ENCODE measurements around the gene ZNF675. TPM values are rescaled to one million over a fixed set of nuclear protein-coding genes. Genes with fewer than 3 reads are reported as not detected.
"Not testable (repeated sequence)": the region's sequence is repeated elsewhere in the genome, so short reads cannot be mapped to it uniquely, and the experiment has no call there.

ZNF675 gene
- total RNA-seq, 1 experiment from 2014 or later, result 34.3 TPM

DNA sequence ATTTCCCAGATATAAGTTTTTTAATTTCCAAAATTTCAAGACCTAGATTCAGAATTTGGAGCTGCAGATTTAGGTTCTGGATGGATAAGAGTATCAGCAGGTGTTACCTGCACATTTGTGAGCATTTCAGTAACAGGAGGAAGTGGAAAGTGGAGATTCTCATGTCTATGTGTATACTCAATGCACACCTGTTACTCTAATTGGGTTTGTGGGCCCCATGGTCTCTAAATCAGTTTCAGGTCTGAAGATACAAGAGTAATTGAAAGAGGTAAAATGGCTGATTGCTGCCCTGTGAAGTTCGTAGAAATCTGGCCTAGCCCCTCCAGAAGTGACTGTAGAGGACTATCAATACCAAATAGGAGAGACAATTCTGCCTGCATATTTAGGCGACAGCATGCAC, 13.9 kb downstream of the ZNF675 start (continued):
- TF ChIP-seq, protein P1, sequence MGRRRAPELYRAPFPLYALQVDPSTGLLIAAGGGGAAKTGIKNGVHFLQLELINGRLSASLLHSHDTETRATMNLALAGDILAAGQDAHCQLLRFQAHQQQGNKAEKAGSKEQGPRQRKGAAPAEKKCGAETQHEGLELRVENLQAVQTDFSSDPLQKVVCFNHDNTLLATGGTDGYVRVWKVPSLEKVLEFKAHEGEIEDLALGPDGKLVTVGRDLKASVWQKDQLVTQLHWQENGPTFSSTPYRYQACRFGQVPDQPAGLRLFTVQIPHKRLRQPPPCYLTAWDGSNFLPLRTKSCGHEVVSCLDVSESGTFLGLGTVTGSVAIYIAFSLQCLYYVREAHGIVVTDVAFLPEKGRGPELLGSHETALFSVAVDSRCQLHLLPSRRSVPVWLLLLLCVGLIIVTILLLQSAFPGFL (CRISPR knock-in tag; IDR thresholded peaks at IDR 0.05; ENCODE audit: borderline replicate concordance), result no peak
- TF ChIP-seq NFYB (CRISPR knock-in tag; conservative IDR thresholded peaks at IDR 0.05; ENCODE audit: low read depth) (no peak), NR1H2 (CRISPR knock-in tag; IDR thresholded peaks at IDR 0.05) (no peak)

DNA sequence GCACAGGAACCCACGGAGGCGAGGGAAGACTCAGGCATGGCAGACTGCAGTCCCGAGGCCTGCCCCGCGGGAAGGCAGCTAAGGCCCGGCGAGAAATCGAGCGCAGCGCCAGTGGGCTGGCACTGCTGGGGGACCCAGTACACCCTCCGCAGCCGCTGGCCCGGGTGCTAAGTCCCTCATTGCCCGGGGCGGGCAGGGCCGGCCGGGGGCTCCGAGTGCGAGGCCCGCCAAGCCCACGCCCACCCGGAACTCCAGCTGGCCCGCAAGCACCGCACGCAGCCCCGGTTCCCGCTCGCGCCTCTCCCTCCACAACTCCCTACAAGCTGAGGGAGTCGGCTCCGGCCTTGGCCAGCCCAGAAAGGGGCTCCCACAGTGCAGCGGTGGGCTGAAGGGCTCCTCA, 18.4 kb downstream of the ZNF675 start:
- H3K27me3 Mint-ChIP-seq (ENCODE audit: low read depth); H3K27ac Mint-ChIP-seq; H3K4me3 Mint-ChIP-seq; CTCF ChIA-PET; ATAC-seq; DNase-seq (ENCODE audit: low spot score): not testable (repeated sequence)
- Mint-ChIP-seq H3K9me3 (peaks cover 27% of the 10 kb centered on the region), H3K4me1 (peaks cover 45% of the 10 kb centered on the region), H3K36me3 (peaks cover 76% of the 10 kb centered on the region)
- POLR2A ChIA-PET, result interaction anchor here (0.6 to 0.8 kb wide), 3 partner anchors 18 to 226 kb away, joined by 4 to 7 read pairs (median 4); partner anchors contain the start of gene ZNF675

DNA sequence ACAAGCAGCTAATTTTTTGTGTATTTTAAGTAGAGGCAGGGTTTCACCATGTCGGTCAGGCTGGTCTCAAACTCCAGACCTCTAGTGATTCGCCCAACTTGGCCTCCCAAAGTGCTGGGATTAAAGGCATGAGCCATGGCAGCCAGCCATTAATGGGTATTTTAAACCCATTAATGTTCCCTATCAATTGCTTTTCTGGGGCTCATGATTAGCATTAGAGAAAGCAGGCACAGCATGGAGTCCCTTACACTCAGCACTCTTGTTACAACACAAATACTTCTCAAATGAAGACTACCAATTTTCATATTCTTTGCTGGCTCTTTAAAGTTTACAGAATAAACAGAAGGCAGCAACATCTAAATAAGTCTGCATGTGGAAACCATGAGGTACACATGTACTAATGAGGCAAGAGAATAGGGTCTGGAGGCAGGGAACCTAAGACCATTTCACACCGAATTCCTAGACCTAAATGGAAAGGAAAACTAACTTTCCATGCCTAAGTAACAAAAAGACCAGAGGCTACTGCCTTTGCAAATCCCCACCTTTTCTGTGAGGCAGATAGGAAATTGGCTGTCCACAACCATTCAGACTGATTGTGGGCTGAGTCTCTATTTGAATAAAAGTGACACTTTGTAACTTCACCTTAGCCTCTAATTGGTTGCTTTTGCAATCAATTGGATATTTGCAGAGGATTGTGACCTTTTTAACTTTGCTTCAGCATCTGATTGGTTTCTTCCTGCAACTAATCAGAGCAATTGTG, 21.2 kb downstream of the ZNF675 start:
- POLR2A ChIA-PET, result no interaction called here
- TF ChIP-seq, protein P2, sequence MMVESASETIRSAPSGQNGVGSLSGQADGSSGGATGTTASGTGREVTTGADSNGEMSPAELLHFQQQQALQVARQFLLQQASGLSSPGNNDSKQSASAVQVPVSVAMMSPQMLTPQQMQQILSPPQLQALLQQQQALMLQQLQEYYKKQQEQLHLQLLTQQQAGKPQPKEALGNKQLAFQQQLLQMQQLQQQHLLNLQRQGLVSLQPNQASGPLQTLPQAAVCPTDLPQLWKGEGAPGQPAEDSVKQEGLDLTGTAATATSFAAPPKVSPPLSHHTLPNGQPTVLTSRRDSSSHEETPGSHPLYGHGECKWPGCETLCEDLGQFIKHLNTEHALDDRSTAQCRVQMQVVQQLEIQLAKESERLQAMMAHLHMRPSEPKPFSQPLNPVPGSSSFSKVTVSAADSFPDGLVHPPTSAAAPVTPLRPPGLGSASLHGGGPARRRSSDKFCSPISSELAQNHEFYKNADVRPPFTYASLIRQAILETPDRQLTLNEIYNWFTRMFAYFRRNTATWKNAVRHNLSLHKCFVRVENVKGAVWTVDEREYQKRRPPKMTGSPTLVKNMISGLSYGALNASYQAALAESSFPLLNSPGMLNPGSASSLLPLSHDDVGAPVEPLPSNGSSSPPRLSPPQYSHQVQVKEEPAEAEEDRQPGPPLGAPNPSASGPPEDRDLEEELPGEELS (CRISPR knock-in tag; IDR thresholded peaks at IDR 0.05), result no peak
- TF ChIP-seq TEAD1 (CRISPR knock-in tag; IDR thresholded peaks at IDR 0.05), result 0 out of 2 replicates have a peak, but pooled peaks have one; percentile 35
- TF ChIP-seq ZNF219 (CRISPR knock-in tag; IDR thresholded peaks at IDR 0.05; ENCODE audit: borderline replicate concordance), result no peak
- DNase-seq (ENCODE audit: low spot score) (no peak), ATAC-seq (peak; percentile 78)
- CTCF ChIA-PET, result no interaction called here
- no peaks in the 10 kb centered on the region for H3K27me3 Mint-ChIP-seq (ENCODE audit: low read depth)
- peaks cover 30% of the 10 kb centered on the region for H3K9me3 Mint-ChIP-seq
- peaks cover 84% of the 10 kb centered on the region for H3K36me3 Mint-ChIP-seq
- H3K27ac Mint-ChIP-seq, result peak overlapping the region; percentile 92
- peak overlapping the region; percentile 36 for H3K4me3 Mint-ChIP-seq
- H3K4me1 Mint-ChIP-seq, result peaks cover 39% of the 10 kb centered on the region

DNA sequence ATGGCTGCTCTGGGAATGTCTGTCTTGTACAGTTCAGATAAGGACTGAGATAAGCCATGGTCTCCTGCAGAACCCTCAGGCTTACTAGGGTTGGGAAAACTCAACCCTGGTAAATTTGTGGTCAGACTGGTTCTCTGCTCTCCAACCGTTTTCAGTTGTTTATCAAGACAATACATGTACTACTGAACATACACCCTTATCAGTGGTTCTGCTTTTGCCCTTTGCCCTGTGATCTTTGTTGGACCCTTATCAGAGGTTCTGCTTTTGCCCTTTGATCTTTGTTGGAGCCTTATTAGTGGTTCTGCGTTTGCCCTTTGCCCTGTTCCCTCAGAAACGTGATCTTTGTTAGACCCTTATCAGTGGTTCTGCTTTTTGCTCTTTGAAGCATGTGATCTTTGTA, 37.2 kb downstream of the ZNF675 start:
- H3K9me3 Mint-ChIP-seq, result peaks cover 61% of the 10 kb centered on the region

More for the DNA sequence above, 37.2 kb downstream of the ZNF675 start:
- H3K27me3 Mint-ChIP-seq (ENCODE audit: low read depth); H3K4me3 Mint-ChIP-seq; DNase-seq (ENCODE audit: low spot score); CTCF ChIA-PET; H3K4me1 Mint-ChIP-seq; POLR2A ChIA-PET; H3K27ac Mint-ChIP-seq; ATAC-seq: not testable (repeated sequence)
- peaks cover 44% of the 10 kb centered on the region for H3K36me3 Mint-ChIP-seq

Other genes with a start within 250 kb of the ZNF675 start
- gene ZNF681, start 71.7 kb upstream of the ZNF675 start, total RNA-seq (2021), result 12.9 to 16.9 TPM (median 14.5 TPM) in 3 replicates
- gene ZNF726, start 227.7 kb upstream of the ZNF675 start, total RNA-seq (2021), result 0.25 TPM in 1 of 3 replicates, not detected in the others